H1 (cell line): Measurements from ENCODE around the gene B3GALT6. TPM values are rescaled to one million over a fixed set of nuclear protein-coding genes. Genes with fewer than 3 reads are reported as not detected.

ENCODE experiments used
- CTCF ChIA-PET: fragments of 300-600 bp; sonication (Branson Sonifier 250); formaldehyde crosslinking; loops from one replicate; lab custom pipeline; 2021; ENCODE audit not compliant: partially characterized antibody; lab: Charles Lee
- POLR2A ChIA-PET: fragments of 300-600 bp; sonication (Branson Sonifier 250); formaldehyde crosslinking; loops from one replicate; lab custom pipeline; 2021; ENCODE audit warnings: inconsistent platforms; ENCODE audit not compliant: partially characterized antibody; lab: Charles Lee
- DNase-seq, 2 experiments: peaks; one replicate each; pipeline versions ENCODE4 v3.0.0 to v3.0.0-alpha.2; 2010 to 2022; ENCODE audit warnings: low spot score in 2 of 2, low read depth in 1 of 2, mixed read lengths in 1 of 2
- FAIRE-seq: peaks from 2 replicates; lab custom pipeline; 2011; peaks lifted over from hg19 to GRCh38; lab: Jason Lieb, UNC
- H2AFZ ChIP-seq: 2 replicates; pipeline ENCODE4 v1.8.1; 2012; ENCODE audit warnings: low read length, inconsistent platforms
- H2AK5ac ChIP-seq: 2 replicates; pipeline ENCODE4 v1.6.1; 2013; ENCODE audit warnings: low read depth, low read length
- H2BK120ac ChIP-seq: replicated peaks from 2 replicates; pipeline ENCODE3; 2013; ENCODE audit warnings: low read depth, low read length, inconsistent platforms
- H2BK12ac ChIP-seq: 2 replicates; pipeline ENCODE4 v1.6.1; 2013; ENCODE audit warnings: low read depth, low read length
- H2BK15ac ChIP-seq: 2 replicates; pipeline ENCODE4 v1.6.1; 2013; ENCODE audit warnings: low read length
- H2BK20ac ChIP-seq: 2 replicates; pipeline ENCODE4 v1.6.1; 2013; ENCODE audit warnings: low read length
- H2BK5ac ChIP-seq: 2 replicates; pipeline ENCODE4 v1.6.1; 2013; ENCODE audit warnings: low read depth, low read length
- H3K14ac ChIP-seq: 2 replicates; pipeline ENCODE4 v1.6.1; 2013; ENCODE audit warnings: inconsistent platforms; ENCODE audit not compliant: insufficient read length
- H3K18ac ChIP-seq: 2 replicates; pipeline ENCODE4 v1.6.1; 2013; ENCODE audit warnings: low read length; ENCODE audit errors: extremely low read depth
- H3K23ac ChIP-seq: 2 replicates; pipeline ENCODE4 v1.6.1; 2013; ENCODE audit warnings: inconsistent platforms; ENCODE audit not compliant: insufficient read length
- H3K23me2 ChIP-seq: 2 replicates; pipeline ENCODE4 v1.6.1; 2013; ENCODE audit warnings: low read depth, low read length
- H3K27ac ChIP-seq: 2 replicates; pipeline ENCODE4 v1.6.1; 2011; ENCODE audit warnings: low read depth, low read length, inconsistent platforms
- H3K27me3 ChIP-seq, 4 experiments: replicated peaks in 1 of 4; 1 replicate in 1 of 4; 2 replicates in 3 of 4; pipeline versions ENCODE4 v1.6.1 to v1.8.1; 2011 to 2013; ENCODE audit warnings: low read length in 3 of 4, mild to moderate bottlenecking in 3 of 4, inconsistent platforms in 2 of 4, mixed read lengths in 2 of 4, moderate library complexity in 1 of 4; ENCODE audit not compliant: control insufficient read depth in 3 of 4, insufficient read depth in 3 of 4; ENCODE audit errors: extremely low read depth in 1 of 4
- H3K36me3 ChIP-seq, 4 experiments: 2 replicates each; pipeline versions ENCODE4 v1.6.1 to v1.8.1; 2011 to 2013; ENCODE audit warnings: mild to moderate bottlenecking in 4 of 4, low read length in 3 of 4, moderate library complexity in 2 of 4, control low read depth in 1 of 4, inconsistent platforms in 1 of 4; ENCODE audit not compliant: insufficient read depth in 4 of 4, control insufficient read depth in 2 of 4
- H3K4ac ChIP-seq: replicated peaks from 2 replicates; pipeline ENCODE3; 2013; ENCODE audit warnings: low read length, low read depth, mixed read lengths, inconsistent platforms; ENCODE audit not compliant: insufficient read length
- H3K4me1 ChIP-seq, 4 experiments: replicated peaks in 1 of 4; 1 replicate in 1 of 4; 2 replicates in 3 of 4; pipeline versions ENCODE4 v1.6.1 to v1.8.1; 2011 to 2013; ENCODE audit warnings: low read length in 3 of 4, inconsistent platforms in 2 of 4, mixed read lengths in 1 of 4; ENCODE audit not compliant: insufficient read depth in 4 of 4, control insufficient read depth in 3 of 4
- H3K4me2 ChIP-seq, 2 experiments: 2 replicates each; pipeline versions ENCODE4 v1.6.1 to v1.8.1; 2011 to 2013; ENCODE audit warnings: low read depth in 2 of 2, low read length in 2 of 2, control low read depth in 1 of 2, inconsistent platforms in 1 of 2, mild to moderate bottlenecking in 1 of 2; ENCODE audit not compliant: insufficient read depth in 1 of 2
- H3K4me3 ChIP-seq, 4 experiments: fragments of 200-600, 300-600 bp in 1 of 4; sonication (generic), shearing (Covaris generic), sonication (Bioruptor Twin) in 1 of 4; 2 replicates each; pipeline versions ENCODE4 v1.5.1 to v1.8.1; 2011 to 2016; ENCODE audit warnings: low read length in 4 of 4, low read depth in 3 of 4, control low read depth in 2 of 4, inconsistent platforms in 2 of 4, mild to moderate bottlenecking in 2 of 4, mixed read lengths in 1 of 4, moderate library complexity in 1 of 4; ENCODE audit not compliant: insufficient read depth in 2 of 4; ENCODE audit errors: extremely low read depth in 1 of 4
- H3K56ac ChIP-seq: replicated peaks from 2 replicates; pipeline ENCODE3; 2013; ENCODE audit warnings: low read depth, mild to moderate bottlenecking, mixed read lengths, low read length, inconsistent platforms; ENCODE audit not compliant: insufficient read length
- H3K79me1 ChIP-seq: 2 replicates; pipeline ENCODE4 v1.6.1; 2013; ENCODE audit warnings: low read depth, low read length, control low read depth
- H3K79me2 ChIP-seq, 2 experiments: 2 replicates each; pipeline versions ENCODE4 v1.6.1 to v1.8.1; 2012 to 2013; ENCODE audit warnings: low read length in 2 of 2, mild to moderate bottlenecking in 2 of 2, inconsistent platforms in 1 of 2; ENCODE audit not compliant: insufficient read depth in 2 of 2, control insufficient read depth in 1 of 2
- H3K9ac ChIP-seq, 4 experiments: replicated peaks in 1 of 4; 1 replicate in 1 of 4; 2 replicates in 3 of 4; pipeline versions ENCODE4 v1.6.1 to v1.8.1; 2011 to 2013; ENCODE audit warnings: low read depth in 3 of 4, low read length in 3 of 4, control low read depth in 2 of 4, mild to moderate bottlenecking in 2 of 4, moderate library complexity in 2 of 4, inconsistent platforms in 1 of 4; ENCODE audit errors: extremely low read depth in 1 of 4
- H3K9me3 ChIP-seq, 2 experiments: 2 replicates each; pipeline versions ENCODE4 v1.6.1 to v1.8.1; 2012 to 2013; ENCODE audit warnings: mild to moderate bottlenecking in 2 of 2, moderate library complexity in 2 of 2, control low read depth in 1 of 2, inconsistent platforms in 1 of 2, low read depth in 1 of 2, low read length in 1 of 2, mixed read lengths in 1 of 2; ENCODE audit not compliant: insufficient read depth in 2 of 2
- H4K20me1 ChIP-seq, 2 experiments: replicated peaks in 1 of 2; 2 replicates each; pipeline versions ENCODE3 to v1.8.1; 2011 to 2013; ENCODE audit warnings: inconsistent platforms in 2 of 2, low read length in 2 of 2, mild to moderate bottlenecking in 1 of 2; ENCODE audit not compliant: insufficient read depth in 2 of 2, control insufficient read depth in 1 of 2
- H4K5ac ChIP-seq: 2 replicates; pipeline ENCODE4 v1.6.1; 2013; ENCODE audit warnings: low read length, low read depth, mixed read lengths, inconsistent platforms; ENCODE audit not compliant: insufficient read length
- H4K8ac ChIP-seq: 2 replicates; pipeline ENCODE4 v1.8.0; 2013; ENCODE audit warnings: mild to moderate bottlenecking, moderate library complexity, low read length, inconsistent platforms; ENCODE audit not compliant: insufficient read depth; ENCODE audit errors: extremely low read depth
- H4K91ac ChIP-seq: replicated peaks from 2 replicates; pipeline ENCODE3; 2013; ENCODE audit warnings: low read length, mixed read lengths, inconsistent platforms; ENCODE audit not compliant: insufficient read length
- CHD1 ChIP-seq: IDR thresholded peaks from 2 replicates; pipeline ENCODE4 v1.6.1; 2012; ENCODE audit warnings: low read depth, low read length, improper control_type of control experiment
- MAFK ChIP-seq: IDR thresholded peaks from 2 replicates; pipeline ENCODE4 v1.6.1; 2012; ENCODE audit warnings: low read depth, mild to moderate bottlenecking, improper control_type of control experiment, low read length
- NRF1 ChIP-seq: IDR thresholded peaks from 2 replicates; pipeline ENCODE4 v1.6.1; 2011; ENCODE audit warnings: mild to moderate bottlenecking, low read depth, low read length, improper control_type of control experiment
- SAP30 ChIP-seq: fragments of 300-600 bp; sonication (generic); IDR thresholded peaks from 2 replicates; pipeline ENCODE4 v1.7.1; 2012; ENCODE audit warnings: low read length, moderate library complexity, mild to moderate bottlenecking, inconsistent platforms; ENCODE audit not compliant: insufficient read depth, insufficient replicate concordance
- TEAD4 ChIP-seq: IDR thresholded peaks from 2 replicates; pipeline ENCODE4 v1.6.1; 2012; ENCODE audit warnings: low read depth, low read length, inconsistent platforms, mixed read lengths
- ZNF274 ChIP-seq: IDR thresholded peaks from 2 replicates; pipeline ENCODE4 v1.7.0; 2012; ENCODE audit warnings: low read length, borderline replicate concordance; ENCODE audit errors: extremely low read depth
- WGBS, 2 experiments: shearing (Covaris generic) in 1 of 2; methylation state at CpG; one replicate each; pipeline versions ENCODE4 v1.1.6 to v1.1.7; 2013 to 2015; ENCODE audit warnings: low lambda C conversion rate in 2 of 2, mixed read lengths in 2 of 2, inconsistent platforms in 1 of 2, low coverage in 1 of 2, missing lambda C conversion rate in 1 of 2; ENCODE audit not compliant: insufficient replicate concordance in 2 of 2, insufficient coverage in 1 of 2, insufficient read length in 1 of 2; ENCODE audit errors: extremely low coverage in 1 of 2, missing lambda C conversion rate in 1 of 2; 5-methylcytosine and 5-hydroxymethylcytosine counted together
- polyA plus RNA-seq, 7 experiments: library from polyadenylated mRNA; depleted of rRNA in 3 of 7; stranded (reverse) in 5 of 7; unstranded in 2 of 7; fragments of >200 nt in 5 of 7; fragments of 200-250 nt in 2 of 7; gene quantifications; 1 replicate in 5 of 7; 2 replicates in 1 of 7; 4 replicates in 1 of 7; pipeline versions ENCODE4 v1.2.1 to v1.2.3, GENCODE V29; 2011 to 2013; ENCODE audit warnings: missing spikeins in 2 of 7, mixed read lengths in 2 of 7
- total RNA-seq: library from RNA; stranded (reverse); fragmentation: NEBNext Ultra II Directional; extraction: Animal tissue kit (Norgen Biotek cat#: 25700); gene quantifications from 2 replicates; pipeline ENCODE4 v1.2.1, GENCODE V29; 2021
- TF ChIP-seq, protein P1 (sequence below), 3 experiments: IDR thresholded peaks; 1 replicate in 2 of 3; 2 replicates in 1 of 3; pipeline versions ENCODE4 v1.5.1 to v1.6.1; 2011; ENCODE audit warnings: low read length in 3 of 3, mild to moderate bottlenecking in 3 of 3, inconsistent platforms in 2 of 3, low read depth in 1 of 3, moderate library complexity in 1 of 3; ENCODE audit not compliant: insufficient read depth in 1 of 3; ENCODE audit errors: control extremely low read depth in 1 of 3

B3GALT6 gene
- total and polyA plus RNA-seq, 2 of the 8 experiments (the other 6 are each of a cell fraction or from before 2014, with no cell fraction given): 18.4 to 20.4 TPM

DNA sequence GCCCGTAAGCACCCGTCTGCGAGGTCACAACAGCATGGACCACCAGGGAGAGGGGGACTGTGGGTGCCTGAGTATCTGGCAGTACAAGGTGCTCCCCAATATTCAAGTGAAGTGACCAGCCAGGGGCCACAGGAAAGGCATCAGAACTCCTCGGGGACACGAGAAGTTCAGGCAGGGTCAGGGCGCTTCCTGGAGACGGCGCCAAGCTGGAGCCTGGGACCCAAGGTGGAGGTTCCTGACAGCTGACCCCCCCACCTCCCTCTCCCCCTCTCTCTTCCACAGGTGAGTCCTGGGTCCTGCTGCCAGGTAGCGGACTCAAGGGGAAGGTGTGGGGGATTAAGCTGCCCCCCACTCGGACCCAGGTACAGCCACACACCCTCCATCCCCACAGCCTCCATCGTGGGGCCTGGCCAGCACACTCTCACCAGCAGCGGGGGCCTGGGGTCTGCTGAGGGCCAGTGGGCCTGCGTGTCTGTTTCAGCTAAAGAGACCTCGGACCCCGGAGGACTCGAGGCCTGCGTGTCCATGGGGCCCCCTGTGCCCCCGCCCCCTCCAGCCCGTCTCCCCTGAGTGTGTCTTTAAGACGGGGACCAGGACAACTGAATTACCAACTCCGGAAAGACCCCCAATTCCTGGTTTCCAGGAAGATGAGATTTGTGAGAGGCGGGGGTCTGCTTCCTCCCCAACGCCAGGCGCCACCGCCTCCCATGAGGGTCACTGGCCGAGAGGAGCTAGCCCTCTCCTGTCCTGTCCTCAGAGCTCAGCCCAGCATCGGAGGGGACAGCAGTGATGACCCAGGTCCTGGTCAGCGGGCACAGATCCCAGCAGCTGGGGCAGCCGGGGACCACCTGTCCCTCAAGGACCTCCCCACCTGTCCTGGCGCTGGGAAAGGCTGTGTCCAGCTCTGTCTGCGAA lies 31.8 kb upstream of the B3GALT6 start:
- H4K5ac ChIP-seq: no peak overlapping the region
- H3K4ac ChIP-seq: peak overlapping the region; percentile 81
- peak overlapping the region; percentile 17; the same call in 1 of the 2 replicates for H2AK5ac ChIP-seq
- DNase-seq (peak in 1 of 2 experiments; percentile 47), FAIRE-seq (no peak)
- H3K79me2 ChIP-seq: no peaks in the 10 kb centered on the region
- peak overlapping the region; percentile 12 to 70; a peak in 2 of 4 replicates for H3K4me2 ChIP-seq
- H3K27ac ChIP-seq: no peak overlapping the region
- no peaks in the 10 kb centered on the region; the same call in 1 of the 2 replicates for H3K23me2 ChIP-seq
- peaks cover 0 to 4% (median under 1%) of the 10 kb centered on the region in 4 experiments; a peak in 4 of 7 replicates for H3K4me1 ChIP-seq
- no peak overlapping the region for H3K23ac ChIP-seq
- no peak overlapping the region for H3K14ac ChIP-seq
- no peak overlapping the region for H2AFZ ChIP-seq
- no peak overlapping the region for H2BK5ac ChIP-seq
- no peak overlapping the region for H3K9ac ChIP-seq
- 81% methylated on average over 26 of the region's 31 CpGs; no CpG with 5 or more reads in 1 of the 2 experiments for WGBS, 2 experiments
- peak overlapping the region in 1 of 4 experiments; percentile 67; a peak in 3 of 8 replicates for H3K4me3 ChIP-seq
- H3K79me1 ChIP-seq: no peaks in the 10 kb centered on the region
- no peak overlapping the region for H3K56ac ChIP-seq
- no peaks in the 10 kb centered on the region for H3K9me3 ChIP-seq
- H3K27me3 ChIP-seq: peaks cover 2 to 4% (median 3%) of the 10 kb centered on the region in 4 experiments; a peak in 4 of 7 replicates
- CTCF ChIA-PET: interaction anchor here (0.6 to 1.2 kb wide), 5 partner anchors 13 to 77 kb away, joined by 3 read pairs; no protein-coding TSS in a partner anchor
- H3K18ac ChIP-seq: peak overlapping the region; percentile 78; the same call in 1 of the 2 replicates
- H2BK12ac ChIP-seq: peak overlapping the region; percentile 68; the same call in 1 of the 2 replicates
- no peak overlapping the region for H4K8ac ChIP-seq
- peak overlapping the region; percentile 100; the same call in 1 of the 2 replicates for H2BK15ac ChIP-seq
- H2BK120ac ChIP-seq: no peak overlapping the region
- H3K36me3 ChIP-seq: no peaks in the 10 kb centered on the region
- H4K91ac ChIP-seq: peak overlapping the region; percentile 44
- POLR2A ChIA-PET: interaction anchor here (0.9 to 1.7 kb wide), 3 partner anchors 16 to 178 kb away, joined by 3 to 6 read pairs (median 4); partner anchors contain the start of gene TTLL10
- no peak overlapping the region; the same call in 1 of the 2 replicates for H2BK20ac ChIP-seq
- H4K20me1 ChIP-seq: no peaks in the 10 kb centered on the region
- TF ChIP-seq TEAD4: no peak
- TF ChIP-seq, protein P1, sequence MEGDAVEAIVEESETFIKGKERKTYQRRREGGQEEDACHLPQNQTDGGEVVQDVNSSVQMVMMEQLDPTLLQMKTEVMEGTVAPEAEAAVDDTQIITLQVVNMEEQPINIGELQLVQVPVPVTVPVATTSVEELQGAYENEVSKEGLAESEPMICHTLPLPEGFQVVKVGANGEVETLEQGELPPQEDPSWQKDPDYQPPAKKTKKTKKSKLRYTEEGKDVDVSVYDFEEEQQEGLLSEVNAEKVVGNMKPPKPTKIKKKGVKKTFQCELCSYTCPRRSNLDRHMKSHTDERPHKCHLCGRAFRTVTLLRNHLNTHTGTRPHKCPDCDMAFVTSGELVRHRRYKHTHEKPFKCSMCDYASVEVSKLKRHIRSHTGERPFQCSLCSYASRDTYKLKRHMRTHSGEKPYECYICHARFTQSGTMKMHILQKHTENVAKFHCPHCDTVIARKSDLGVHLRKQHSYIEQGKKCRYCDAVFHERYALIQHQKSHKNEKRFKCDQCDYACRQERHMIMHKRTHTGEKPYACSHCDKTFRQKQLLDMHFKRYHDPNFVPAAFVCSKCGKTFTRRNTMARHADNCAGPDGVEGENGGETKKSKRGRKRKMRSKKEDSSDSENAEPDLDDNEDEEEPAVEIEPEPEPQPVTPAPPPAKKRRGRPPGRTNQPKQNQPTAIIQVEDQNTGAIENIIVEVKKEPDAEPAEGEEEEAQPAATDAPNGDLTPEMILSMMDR (IDR thresholded peaks at IDR 0.05; ENCODE audit: control extremely low read depth in 1 of 3, insufficient read depth in 1 of 3, low read depth in 1 of 3, low read length in 3 of 3): no peak
- TF ChIP-seq ZNF274: no peak
- TF ChIP-seq CHD1: no peak
- TF ChIP-seq SAP30: no peak
- no peak for TF ChIP-seq MAFK
- no peak for TF ChIP-seq NRF1
